Measurements from ENCODE around the gene IL1RL1. TPM values are rescaled to one million over a fixed set of nuclear protein-coding genes. Genes with fewer than 3 reads are reported as not detected.

The IL1RL1 gene
- total RNA-seq, 2 donors from 2014 or later, result 1.3 to 3.4 TPM

DNA sequence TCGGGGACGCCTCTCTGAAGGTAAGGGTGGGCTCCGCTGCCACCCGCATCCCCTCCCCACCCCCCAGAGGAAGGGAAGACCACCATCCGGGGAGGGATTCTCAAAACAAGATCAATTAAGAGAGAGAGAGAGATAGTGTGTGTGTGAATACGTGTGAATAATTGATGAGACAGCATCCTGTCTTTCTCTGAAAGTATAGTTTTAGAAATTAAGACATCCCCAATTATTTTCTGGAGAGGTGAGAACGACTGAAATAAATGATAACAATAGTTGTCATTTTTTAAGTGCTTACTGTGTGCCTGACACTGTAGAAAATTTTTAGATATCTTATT is 45.0 kb downstream of the IL1RL1 start:
- peak overlapping the region; percentile 56 to 70 for H3K27ac ChIP-seq
- no peaks in the 10 kb centered on the region for H3K4me1 ChIP-seq (replicated peaks)
- WGBS, result 22% methylated on average over 7 of the region's 7 CpGs
- no peaks in the 10 kb centered on the region for H3K36me3 ChIP-seq
- H3K4me3 ChIP-seq, result peak overlapping the region; percentile 65 to 68
- TF ChIP-seq POLR2A (IDR thresholded peaks at IDR 0.05) (no peak), POLR2AphosphoS5 (IDR thresholded peaks at IDR 0.05) (no peak)
- TF ChIP-seq, protein P1, sequence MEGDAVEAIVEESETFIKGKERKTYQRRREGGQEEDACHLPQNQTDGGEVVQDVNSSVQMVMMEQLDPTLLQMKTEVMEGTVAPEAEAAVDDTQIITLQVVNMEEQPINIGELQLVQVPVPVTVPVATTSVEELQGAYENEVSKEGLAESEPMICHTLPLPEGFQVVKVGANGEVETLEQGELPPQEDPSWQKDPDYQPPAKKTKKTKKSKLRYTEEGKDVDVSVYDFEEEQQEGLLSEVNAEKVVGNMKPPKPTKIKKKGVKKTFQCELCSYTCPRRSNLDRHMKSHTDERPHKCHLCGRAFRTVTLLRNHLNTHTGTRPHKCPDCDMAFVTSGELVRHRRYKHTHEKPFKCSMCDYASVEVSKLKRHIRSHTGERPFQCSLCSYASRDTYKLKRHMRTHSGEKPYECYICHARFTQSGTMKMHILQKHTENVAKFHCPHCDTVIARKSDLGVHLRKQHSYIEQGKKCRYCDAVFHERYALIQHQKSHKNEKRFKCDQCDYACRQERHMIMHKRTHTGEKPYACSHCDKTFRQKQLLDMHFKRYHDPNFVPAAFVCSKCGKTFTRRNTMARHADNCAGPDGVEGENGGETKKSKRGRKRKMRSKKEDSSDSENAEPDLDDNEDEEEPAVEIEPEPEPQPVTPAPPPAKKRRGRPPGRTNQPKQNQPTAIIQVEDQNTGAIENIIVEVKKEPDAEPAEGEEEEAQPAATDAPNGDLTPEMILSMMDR (IDR thresholded peaks at IDR 0.05), result no peak
- no peaks in the 10 kb centered on the region for H3K9me3 ChIP-seq
- H3K27me3 ChIP-seq (replicated peaks; ENCODE audit: insufficient read depth), result no peaks in the 10 kb centered on the region
- no peak for DNase-seq (ENCODE audit: low spot score)
- intact Hi-C loops (cut with DNase I), result loop anchor here (10.0 kb wide), 1 partner anchor 332 kb away; no protein-coding TSS in a partner anchor

GRCh38 chr2:102356741-102357140 is 45.4 kb downstream of the IL1RL1 start:
- no peaks in the 10 kb centered on the region for H3K36me3 ChIP-seq
- intact Hi-C loops (cut with DNase I), result loop anchor here (10.0 kb wide), 1 partner anchor 332 kb away; no protein-coding TSS in a partner anchor
- H3K4me3 ChIP-seq, result no peak overlapping the region
- H3K9me3 ChIP-seq, result no peaks in the 10 kb centered on the region
- DNase-seq (ENCODE audit: low spot score), result no peak
- no peaks in the 10 kb centered on the region for H3K4me1 ChIP-seq (replicated peaks)
- WGBS, result 90% methylated on average over 2 of the region's 2 CpGs
- H3K27ac ChIP-seq, result no peak overlapping the region
- H3K27me3 ChIP-seq (replicated peaks; ENCODE audit: insufficient read depth), result no peaks in the 10 kb centered on the region
- TF ChIP-seq, protein P1 (IDR thresholded peaks at IDR 0.05), result no peak
- no peak for TF ChIP-seq POLR2A (IDR thresholded peaks at IDR 0.05)
- no peak for TF ChIP-seq POLR2AphosphoS5 (IDR thresholded peaks at IDR 0.05)

DNA sequence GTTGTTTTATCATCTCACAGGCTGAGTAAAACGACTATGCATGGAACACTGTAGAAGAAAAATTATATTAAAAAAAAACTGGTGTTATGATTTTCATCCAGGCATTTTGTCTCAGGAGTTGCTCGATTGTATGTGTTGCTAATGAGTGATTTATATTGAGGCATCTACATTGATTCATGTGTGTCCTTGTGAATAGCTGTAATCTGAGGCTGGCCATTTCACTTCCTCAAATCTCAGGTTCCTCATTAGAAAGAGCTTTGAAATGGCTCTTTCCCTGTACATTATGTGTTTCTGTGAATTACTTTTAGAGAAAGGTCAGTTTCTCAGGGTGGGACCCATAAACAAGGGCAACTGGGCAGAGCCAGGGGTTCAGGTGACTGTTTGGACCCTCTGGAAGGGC is 46.6 kb downstream of the IL1RL1 start:
- Histone ChIP-seq H3K9me3 (no peaks in the 10 kb centered on the region), H3K36me3 (no peaks in the 10 kb centered on the region), H3K4me3 (no peak overlapping the region), H3K4me1 (replicated peaks) (no peaks in the 10 kb centered on the region), H3K27me3 (replicated peaks; ENCODE audit: insufficient read depth) (no peaks in the 10 kb centered on the region), H3K27ac (no peak overlapping the region)
- no peak for DNase-seq (ENCODE audit: low spot score)
- TF ChIP-seq POLR2AphosphoS5 (IDR thresholded peaks at IDR 0.05) (no peak), POLR2A (IDR thresholded peaks at IDR 0.05) (no peak)
- TF ChIP-seq, protein P1 (IDR thresholded peaks at IDR 0.05), result no peak
- WGBS, result 68% methylated on average over 2 of the region's 2 CpGs
- intact Hi-C loops (cut with DNase I), result loop anchor here (10.0 kb wide), 1 partner anchor 333 kb away; no protein-coding TSS in a partner anchor

GRCh38 chr2:102358496-102358895 is 47.1 kb downstream of the IL1RL1 start:
- Histone ChIP-seq H3K4me1 (replicated peaks) (no peaks in the 10 kb centered on the region), H3K27ac (no peak overlapping the region), H3K36me3 (no peaks in the 10 kb centered on the region), H3K27me3 (replicated peaks; ENCODE audit: insufficient read depth) (no peaks in the 10 kb centered on the region), H3K9me3 (no peaks in the 10 kb centered on the region), H3K4me3 (no peak overlapping the region)
- TF ChIP-seq POLR2AphosphoS5 (IDR thresholded peaks at IDR 0.05), result no peak
- TF ChIP-seq, protein P1 (IDR thresholded peaks at IDR 0.05), result no peak
- no peak for TF ChIP-seq POLR2A (IDR thresholded peaks at IDR 0.05)
- WGBS, result 95% methylated on average over 8 of the region's 8 CpGs
- intact Hi-C loops (cut with DNase I), result loop anchor here (10.0 kb wide), 1 partner anchor 334 kb away; no protein-coding TSS in a partner anchor
- DNase-seq (ENCODE audit: low spot score), result no peak

DNA sequence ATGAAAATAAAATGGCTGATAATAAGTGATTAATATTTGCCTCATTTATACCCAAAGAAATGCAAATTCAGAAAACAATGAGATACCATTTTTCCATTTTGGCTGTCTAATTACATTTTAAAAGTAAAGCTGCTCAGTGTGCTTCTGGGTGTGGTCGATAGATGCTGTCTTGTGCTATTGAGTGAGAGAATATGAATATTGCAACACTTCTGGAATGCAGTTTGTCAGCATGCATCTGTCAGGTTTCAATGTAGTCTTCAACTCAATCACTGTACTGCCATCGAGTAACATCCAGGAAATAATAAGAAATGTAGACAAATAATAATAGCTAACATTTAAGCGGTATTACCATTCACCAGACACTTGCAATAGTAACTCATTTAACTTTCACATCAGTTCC is 48.2 kb downstream of the IL1RL1 start:
- no peak for TF ChIP-seq POLR2A (IDR thresholded peaks at IDR 0.05)
- TF ChIP-seq POLR2AphosphoS5 (IDR thresholded peaks at IDR 0.05), result no peak
- TF ChIP-seq, protein P1 (IDR thresholded peaks at IDR 0.05), result no peak
- 88% methylated on average over 3 of the region's 3 CpGs for WGBS
- Histone ChIP-seq H3K36me3 (no peaks in the 10 kb centered on the region), H3K4me1 (replicated peaks) (no peaks in the 10 kb centered on the region), H3K27me3 (replicated peaks; ENCODE audit: insufficient read depth) (no peaks in the 10 kb centered on the region), H3K27ac (no peak overlapping the region), H3K4me3 (no peak overlapping the region), H3K9me3 (no peaks in the 10 kb centered on the region)
- DNase-seq (ENCODE audit: low spot score), result no peak
- intact Hi-C loops (cut with DNase I), result loop anchor here (10.0 kb wide), 1 partner anchor 335 kb away; no protein-coding TSS in a partner anchor
